G401.6 (cell line): ENCODE measurements around the gene URI1.
"Not testable (repeated sequence)": the region's sequence is repeated elsewhere in the genome, so short reads cannot be mapped to it uniquely, and the experiment has no call there.

ENCODE experiments used
- FAIRE-seq: peaks from 2 replicates; lab custom pipeline; 2012; peaks lifted over from hg19 to GRCh38; lab: Jason Lieb, UNC

Gene URI1

GRCh38 chr19:29942404-29943261 lies 594 bp downstream of the URI1 start:
- FAIRE-seq: no peak

GRCh38 chr19:29943615-29944014 lies 1.6 kb downstream of the URI1 start:
- no peak for FAIRE-seq

DNA sequence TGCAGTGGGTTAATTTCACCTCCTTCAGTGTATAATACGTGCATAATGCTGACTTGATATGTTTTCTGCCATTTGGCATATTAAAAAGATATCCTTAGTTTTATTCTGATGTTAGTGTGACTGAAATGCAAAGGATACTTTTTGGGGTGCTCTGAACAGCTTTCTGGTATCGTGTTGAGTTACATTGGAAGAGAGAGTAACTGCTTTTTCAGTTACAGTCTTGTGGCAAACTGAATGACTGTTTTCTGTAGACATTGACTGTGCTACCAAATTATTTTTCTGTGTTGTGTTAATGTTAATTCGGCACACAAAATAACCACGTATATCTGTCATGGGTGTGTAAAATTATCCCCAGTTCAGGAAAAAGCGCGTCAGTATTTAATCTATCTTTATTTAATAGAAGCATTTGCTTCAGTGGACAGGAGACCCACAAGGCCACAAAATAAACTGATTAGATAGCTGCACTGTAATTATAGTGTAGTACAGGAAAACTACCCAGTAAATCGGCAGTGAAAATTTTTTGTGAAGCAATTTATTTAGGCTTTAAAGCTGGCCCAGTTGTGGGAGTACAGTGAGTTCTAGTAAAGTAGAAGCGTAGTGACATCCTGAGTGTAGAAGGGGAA lies 2.5 kb downstream of the URI1 start:
- no peak for FAIRE-seq

GRCh38 chr19:29945017-29945416 lies 3.0 kb downstream of the URI1 start:
- no peak for FAIRE-seq

DNA sequence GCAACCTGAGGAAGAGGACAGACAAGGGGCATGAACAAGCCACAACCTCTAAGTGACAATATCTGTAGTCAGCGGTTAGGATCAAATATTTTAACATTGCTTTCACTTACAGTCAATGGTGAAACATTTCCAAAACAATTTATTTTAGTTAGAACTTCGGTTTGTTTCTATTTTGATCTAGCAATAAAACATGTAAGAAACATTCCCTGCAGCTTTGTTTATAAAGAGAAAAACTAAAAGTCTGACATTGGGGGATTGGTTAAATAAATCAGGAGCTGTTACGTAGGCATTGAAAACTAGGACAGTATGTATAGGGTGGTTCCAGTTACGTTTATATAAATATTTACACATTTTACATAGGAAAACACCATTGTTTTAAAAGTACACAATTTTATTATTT lies 3.4 kb downstream of the URI1 start:
- no peak for FAIRE-seq

DNA sequence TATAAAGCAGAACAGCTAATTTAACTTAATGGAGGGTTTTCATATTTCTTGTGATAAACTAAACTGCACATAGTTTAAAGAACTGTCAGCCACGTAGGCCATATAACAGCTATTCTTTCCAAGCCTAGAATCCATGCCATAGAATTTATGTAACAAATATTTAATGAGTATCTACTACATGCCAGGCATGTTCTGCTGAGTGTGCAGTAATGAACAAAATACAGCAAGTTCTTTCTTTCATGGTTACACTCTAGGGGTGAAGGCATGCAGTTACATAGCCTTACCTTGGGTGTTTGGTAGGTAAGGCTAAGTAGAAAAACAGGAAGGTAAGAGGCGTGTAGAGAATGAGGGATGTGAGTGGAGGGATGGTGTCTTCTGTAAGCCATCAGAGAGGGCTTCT lies 4.6 kb downstream of the URI1 start:
- FAIRE-seq: no peak

- FAIRE-seq: no peak
These were observed 5.8 kb downstream of the URI1 start for GRCh38 chr19:29947871-29948270.

- not testable (repeated sequence) for FAIRE-seq
These were observed 6.9 kb downstream of the URI1 start for GRCh38 chr19:29948759-29949470.

DNA sequence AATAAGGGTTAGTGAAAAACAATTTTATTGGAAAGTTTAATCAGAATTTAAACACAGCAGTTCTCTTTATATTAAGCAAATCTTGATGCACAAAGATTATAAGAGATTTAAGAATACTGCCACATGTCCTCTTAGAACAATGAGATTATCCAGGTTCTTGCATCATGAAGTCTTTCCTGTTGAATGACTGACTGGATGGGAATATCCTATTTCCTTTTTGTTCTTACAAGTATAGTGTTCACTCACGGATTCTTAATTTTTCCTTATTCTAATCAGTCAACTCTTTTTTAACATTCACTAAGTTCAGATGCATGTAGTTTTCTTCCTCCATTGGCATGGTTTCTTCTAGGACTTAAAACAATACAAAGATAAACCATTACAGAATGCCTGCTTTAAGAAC lies 10.1 kb downstream of the URI1 start:
- no peak for FAIRE-seq

DNA sequence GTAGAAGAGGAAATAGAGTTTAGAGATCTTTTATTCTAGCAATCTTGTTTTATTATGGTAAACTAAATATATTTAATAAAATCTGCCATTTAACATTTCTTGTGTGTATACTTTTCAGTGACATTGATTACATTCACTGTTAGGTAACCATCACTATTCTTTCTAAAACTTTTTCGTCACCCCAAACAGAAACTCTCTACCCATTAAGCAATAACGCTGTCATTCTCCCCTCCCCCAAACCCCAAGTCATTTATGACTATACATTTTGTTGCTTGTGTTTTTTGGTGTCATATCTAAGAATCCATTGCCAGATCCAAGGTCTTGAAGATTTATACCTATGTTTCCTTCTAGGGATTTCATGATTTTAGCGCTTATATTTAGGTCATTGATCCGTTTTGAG lies 10.6 kb downstream of the URI1 start:
- no peak for FAIRE-seq

DNA sequence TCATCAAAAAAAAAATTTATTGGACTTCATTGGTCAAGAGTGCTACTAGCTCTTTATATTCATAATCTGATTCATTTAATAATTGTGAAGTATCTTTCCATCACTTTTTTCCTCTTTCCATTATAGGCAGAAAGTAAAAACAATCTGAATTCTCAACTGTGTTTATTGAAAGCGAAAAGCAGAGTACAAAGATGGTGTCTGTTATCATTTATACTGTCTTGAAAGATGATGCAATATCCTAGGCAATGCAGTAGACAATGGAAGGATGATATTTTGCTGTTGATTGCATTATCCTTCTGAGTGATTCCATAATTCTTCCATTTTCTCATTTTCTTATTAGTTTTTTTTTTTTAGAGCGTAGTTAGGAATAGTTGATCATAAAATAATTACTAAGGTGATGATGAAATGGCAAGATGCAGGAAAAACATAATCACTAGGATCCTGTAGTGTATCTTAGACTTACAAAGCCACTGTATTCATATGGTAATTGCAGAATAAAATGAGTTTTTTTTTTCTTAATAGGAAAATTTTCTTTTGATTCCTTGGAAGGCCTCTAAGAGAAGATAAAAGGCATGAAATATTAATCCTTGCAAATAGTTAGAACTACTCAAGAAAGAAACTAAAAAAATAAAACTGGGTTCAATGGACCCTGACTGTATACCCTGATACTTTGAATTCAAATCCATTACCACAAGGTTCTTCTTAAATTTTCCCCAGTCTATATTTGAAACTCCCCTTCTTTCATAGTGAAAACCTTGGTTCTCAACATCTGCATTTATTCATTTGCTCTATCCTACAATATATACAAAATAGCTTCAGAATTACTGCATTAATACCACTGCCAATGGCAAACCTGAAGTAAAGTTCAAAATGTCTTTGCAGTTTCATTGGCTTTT lies 11.6 kb downstream of the URI1 start:
- no peak for FAIRE-seq

DNA sequence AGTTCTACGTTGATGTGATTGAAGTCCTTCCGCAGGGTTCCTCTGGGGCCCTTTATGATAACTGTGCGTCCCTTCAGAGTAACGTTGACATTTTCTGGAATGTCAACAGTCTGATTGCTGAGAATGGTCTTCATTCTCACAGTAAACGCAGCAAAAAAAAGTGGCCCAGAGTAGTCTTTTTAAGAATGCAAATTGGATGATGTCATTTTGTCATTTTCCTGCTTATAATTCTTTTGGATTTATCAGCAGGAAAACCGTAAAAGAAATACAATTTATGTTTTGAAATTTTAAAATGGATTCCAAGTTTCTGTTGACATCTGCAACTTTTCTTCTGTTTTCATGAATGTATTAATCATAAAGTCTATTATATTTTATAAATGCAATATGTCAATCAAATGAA lies 14.8 kb downstream of the URI1 start:
- FAIRE-seq: no peak

DNA sequence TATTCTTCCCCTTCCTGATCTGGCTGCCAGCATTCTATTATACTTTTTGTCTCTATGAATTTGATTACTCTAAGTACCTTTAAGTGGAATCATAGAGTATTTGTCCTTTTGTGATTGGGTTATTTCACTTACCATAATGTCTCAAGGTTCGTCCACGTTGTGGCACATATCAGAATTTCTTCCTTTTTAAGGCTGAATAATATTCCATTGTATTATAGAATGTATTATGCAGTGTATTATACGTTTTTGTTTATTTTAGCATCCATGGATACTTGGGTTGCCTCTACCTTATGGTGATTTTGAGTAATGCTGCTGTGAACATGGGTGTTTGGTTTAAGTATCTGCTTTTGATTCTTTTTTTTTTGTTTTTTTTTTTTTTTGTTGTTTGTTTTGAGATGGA lies 19.3 kb downstream of the URI1 start:
- no peak for FAIRE-seq

DNA sequence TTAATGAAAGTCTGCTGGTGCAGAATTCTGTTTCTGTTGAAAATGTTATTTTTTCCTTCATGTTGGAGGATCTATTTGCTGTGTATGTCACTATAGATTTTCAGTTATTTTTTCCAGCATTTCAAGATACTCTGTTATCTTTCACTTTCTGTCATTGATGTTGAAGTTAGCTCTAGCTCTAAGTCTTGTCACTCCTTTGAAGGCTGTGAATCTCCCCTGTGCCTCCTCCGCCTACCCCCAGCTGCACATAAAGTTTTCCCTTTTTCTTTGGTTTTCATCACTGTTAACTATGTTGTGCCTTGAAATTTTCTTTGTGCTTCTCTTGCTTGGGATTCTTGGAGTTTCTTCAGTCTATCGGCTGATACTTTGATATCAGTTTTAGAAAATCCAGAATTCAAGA lies 20.8 kb downstream of the URI1 start:
- peak; percentile 65 for FAIRE-seq

GRCh38 chr19:29963576-29963975 lies 21.5 kb downstream of the URI1 start:
- FAIRE-seq: no peak

- FAIRE-seq: no peak
These were observed 22.1 kb downstream of the URI1 start for GRCh38 chr19:29964171-29964570.

DNA sequence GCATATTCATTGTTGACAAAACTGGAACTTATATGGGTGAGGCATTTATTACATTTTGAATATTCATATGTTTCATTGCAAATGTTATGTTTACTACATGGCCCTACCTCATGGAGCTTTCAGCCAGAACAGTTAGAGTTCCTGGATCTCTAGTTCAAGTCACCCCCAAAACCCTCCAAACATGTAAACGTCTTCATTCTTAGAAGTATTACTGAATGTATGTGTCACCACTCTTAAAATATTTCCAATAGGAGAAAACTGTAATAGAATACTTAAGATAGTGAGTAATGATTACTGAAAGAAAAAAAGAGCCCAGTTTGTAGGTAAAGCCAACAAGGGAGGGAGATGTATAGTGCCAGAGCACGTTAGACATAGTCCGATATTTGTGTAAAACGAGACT lies 23.5 kb downstream of the URI1 start:
- no peak for FAIRE-seq

DNA sequence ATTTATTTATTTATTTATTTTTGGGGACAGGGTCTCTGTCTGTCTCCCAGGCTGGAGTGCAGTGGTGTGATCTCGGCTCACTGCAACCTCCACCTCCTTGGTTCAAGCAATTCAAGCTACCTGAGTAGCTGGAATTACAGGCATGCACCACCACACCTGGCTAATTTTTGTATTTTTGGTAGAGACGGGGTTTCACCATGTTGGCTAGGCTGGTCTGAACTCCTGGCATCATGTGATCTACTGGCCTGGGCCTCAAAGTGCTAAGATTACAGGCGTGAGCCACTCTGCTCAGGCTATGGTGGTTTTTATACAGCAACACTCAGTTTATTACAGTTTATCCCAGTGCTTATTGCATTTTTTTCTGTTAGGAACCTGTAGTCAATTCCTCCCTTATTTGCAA lies 24.1 kb downstream of the URI1 start:
- FAIRE-seq: not testable (repeated sequence)

- peak; percentile 89 for FAIRE-seq
These were observed 24.7 kb downstream of the URI1 start for GRCh38 chr19:29966588-29967249.

GRCh38 chr19:29967623-29968022 lies 25.6 kb downstream of the URI1 start:
- FAIRE-seq: no peak

- FAIRE-seq: no peak
These were observed 27.9 kb downstream of the URI1 start for GRCh38 chr19:29969891-29970290.

DNA sequence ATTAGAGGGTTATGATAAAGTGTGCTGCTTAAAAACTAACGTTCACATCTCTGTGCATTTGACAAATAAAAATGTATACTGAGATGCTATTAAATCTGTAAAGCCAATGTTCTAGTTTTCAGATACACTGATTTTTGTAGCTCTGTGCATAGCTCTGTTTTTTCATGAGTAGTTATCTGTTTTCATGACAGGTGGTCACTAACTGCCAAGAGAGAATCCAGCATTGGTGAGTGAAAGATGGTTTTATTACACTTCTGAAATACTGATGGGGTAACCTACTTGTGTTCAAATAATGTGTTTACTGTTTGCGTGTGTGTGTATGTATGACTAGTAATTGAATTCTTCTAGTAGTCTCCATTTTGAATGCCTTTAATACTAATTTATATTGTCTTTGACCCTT lies 29.0 kb downstream of the URI1 start:
- no peak for FAIRE-seq
